K562 (cell line): ENCODE measurements around the gene RBX1. TPM values are rescaled to one million over a fixed set of nuclear protein-coding genes. Genes with fewer than 3 reads are reported as not detected.

ENCODE experiments used
- ATAC-seq: fragments of 200-7000 bp; cut with Tn5 transposase; 3 replicates; pipeline ENCODE4 v1.9.1; 2020; ENCODE audit warnings: moderate library complexity
- BruUV-seq: library from RNA; stranded (reverse); fragments of 400-500 nt; replicated peaks from 2 replicates; lab custom pipeline; 2021; lab: Mats Ljungman, UMichigan
- CTCF ChIA-PET: fragments of 300-600 bp; formaldehyde crosslinking; extraction: SDS; loops from one replicate; lab custom pipeline; 2021; ENCODE audit warnings: low intra/inter-chr PET ratio; lab: Yijun Ruan, JAX
- POLR2A ChIA-PET: fragments of 300-600, 350-650 bp; sonication (Branson Sonifier 250); formaldehyde crosslinking; extraction: SDS; loops from one replicate; lab custom pipeline; 2021; ENCODE audit warnings: antibody characterized with exemption, inconsistent platforms; lab: Yijun Ruan, JAX
- DNase-seq, 4 experiments: peaks; one replicate each; pipeline versions ENCODE4 v3.0.0 to v3.0.0-alpha.2; 2011 to 2018; ENCODE audit warnings: low spot score in 3 of 4, mixed read lengths in 3 of 4; ENCODE audit errors: extremely low read depth in 1 of 4
- FAIRE-seq: peaks from 2 replicates; lab custom pipeline; 2011; peaks lifted over from hg19 to GRCh38; lab: Jason Lieb, UNC
- H2AFZ ChIP-seq: 2 replicates; pipeline ENCODE4 v1.6.0; 2011; ENCODE audit warnings: low read depth, low read length, control low read depth, inconsistent platforms
- H3K27ac ChIP-seq: fragments of 200-600 bp; 3 replicates; pipeline ENCODE4 v1.8.0; 2011; ENCODE audit warnings: low read depth, mild to moderate bottlenecking, control low read depth, inconsistent platforms, low read length, moderate library complexity, mixed read lengths; ENCODE audit errors: extremely low read depth
- H3K27me3 ChIP-seq, 2 experiments: fragments of 300-600 bp in 1 of 2; 2 replicates in 1 of 2; 3 replicates in 1 of 2; pipeline versions ENCODE4 v1.6.0 to v1.8.0; 2011; ENCODE audit warnings: inconsistent platforms in 2 of 2, low read length in 2 of 2, mild to moderate bottlenecking in 1 of 2, mixed read lengths in 1 of 2, moderate library complexity in 1 of 2; ENCODE audit not compliant: control insufficient read depth in 2 of 2, insufficient read depth in 2 of 2
- H3K36me3 ChIP-seq: fragments of 300-600 bp; 3 replicates; pipeline ENCODE4 v1.8.0; 2011; ENCODE audit warnings: mild to moderate bottlenecking, low read length, inconsistent platforms; ENCODE audit not compliant: control insufficient read depth, insufficient read depth
- H3K4me1 ChIP-seq, 2 experiments: fragments of 200-600 bp in 1 of 2; replicated peaks in 1 of 2; 2 replicates in 1 of 2; 3 replicates in 1 of 2; pipeline versions ENCODE4 v1.5.1 to v1.8.0; 2011; ENCODE audit warnings: inconsistent platforms in 2 of 2, low read length in 2 of 2, mild to moderate bottlenecking in 1 of 2, mixed read lengths in 1 of 2, moderate library complexity in 1 of 2; ENCODE audit not compliant: control insufficient read depth in 2 of 2, insufficient read depth in 2 of 2
- H3K4me2 ChIP-seq: 2 replicates; pipeline ENCODE4 v1.6.1; 2011; ENCODE audit warnings: low read length, control low read depth, inconsistent platforms, mixed read lengths; ENCODE audit not compliant: insufficient read depth
- H3K4me3 ChIP-seq: fragments of 200-600 bp; sonication (generic), shearing (Covaris generic); 2 replicates; pipeline ENCODE4 v1.5.1; 2016; ENCODE audit warnings: control low read depth, inconsistent platforms
- H3K79me2 ChIP-seq: fragments of 200-600 bp; 3 replicates; pipeline ENCODE4 v1.8.0; 2011; ENCODE audit warnings: low read length, inconsistent platforms; ENCODE audit not compliant: control insufficient read depth, insufficient read depth
- H3K9ac ChIP-seq, 2 experiments: 2 replicates each; pipeline versions ENCODE4 v1.6.0 to v1.6.1; 2011; ENCODE audit warnings: low read depth in 2 of 2, low read length in 2 of 2, control low read depth in 1 of 2, inconsistent platforms in 1 of 2, mild to moderate bottlenecking in 1 of 2, mixed read lengths in 1 of 2; ENCODE audit not compliant: insufficient read depth in 1 of 2
- H3K9me1 ChIP-seq: one replicate; pipeline ENCODE4 v1.6.0; 2011; ENCODE audit warnings: inconsistent platforms, mild to moderate bottlenecking, low read length, moderate library complexity; ENCODE audit not compliant: control insufficient read depth, insufficient read depth
- H3K9me3 ChIP-seq: replicated peaks from 2 replicates; pipeline ENCODE4 v1.5.1; 2011; ENCODE audit warnings: low read depth, low read length, inconsistent platforms; ENCODE audit not compliant: control insufficient read depth, insufficient read depth
- H4K20me1 ChIP-seq: replicated peaks from 2 replicates; pipeline ENCODE4 v1.6.1; 2011; ENCODE audit warnings: low read length, inconsistent platforms, mixed read lengths; ENCODE audit not compliant: control insufficient read depth, insufficient read depth
- CBX1 ChIP-seq: sonication (generic); IDR thresholded peaks from 2 replicates; pipeline ENCODE4 v1.6.1; 2016; ENCODE audit warnings: antibody characterized with exemption, low read depth, mild to moderate bottlenecking
- CCNT2 ChIP-seq: IDR thresholded peaks from 2 replicates; pipeline ENCODE4 v1.6.1; 2011; ENCODE audit warnings: borderline replicate concordance, low read depth, mild to moderate bottlenecking, moderate library complexity, mixed read lengths, low read length; ENCODE audit not compliant: insufficient read length; ENCODE audit errors: extremely low read depth
- MAFG ChIP-seq: fragments of 450-650 bp; conservative IDR thresholded peaks from 2 replicates; pipeline ENCODE4 v1.6.1; 2016; ENCODE audit warnings: missing genetic modification characterization, missing compliant biosample characterization
- NELFE ChIP-seq: IDR thresholded peaks from 2 replicates; pipeline ENCODE4 v1.6.1; 2011; ENCODE audit warnings: mild to moderate bottlenecking; ENCODE audit not compliant: insufficient read depth, insufficient read length
- RBM25 ChIP-seq: fragments of 200-400 bp; formaldehyde crosslinking; IDR thresholded peaks from 2 replicates; pipeline ENCODE4 v1.6.1; 2018; ENCODE audit warnings: low read length, low read depth, moderate library complexity; ENCODE audit not compliant: severe bottlenecking
- SRSF3 ChIP-seq: fragments of 200-400 bp; formaldehyde crosslinking; IDR thresholded peaks from 2 replicates; pipeline ENCODE4 v1.6.1; 2016; ENCODE audit warnings: mild to moderate bottlenecking, low read length, moderate library complexity; ENCODE audit not compliant: insufficient read depth
- WGBS: fragments of 100-300 bp; shearing (Covaris generic); methylation state at CpG from one replicate; pipeline ENCODE4 v1.1.6; 2016; ENCODE audit warnings: low coverage, mixed read lengths; ENCODE audit not compliant: insufficient coverage; ENCODE audit errors: missing lambda C conversion rate; 5-methylcytosine and 5-hydroxymethylcytosine counted together
- in situ Hi-C: fragments of 300-500 bp; cut with MboI; formaldehyde crosslinking; loops from 4 replicates; pipeline ENCODE4 v1.15.0; 2018; ENCODE audit warnings: inconsistent platforms, mixed read lengths
- intact Hi-C: fragments of 100-400 bp; cut with micrococcal nuclease; formaldehyde crosslinking; loops from 2 replicates; pipeline ENCODE4 v1.14.2; 2022
- polyA plus RNA-seq, 8 experiments: library from polyadenylated mRNA; depleted of rRNA in 4 of 8; stranded (reverse) in 5 of 8; unstranded in 3 of 8; fragments of >200 nt; fragmentation: Nextera tagmentation in 2 of 8; fragmentation: Illumina TruSeq in 1 of 8; extraction: Ambion mirVana in 2 of 8; extraction: Trizol in 1 of 8; gene quantifications; 2 replicates each; pipeline versions ENCODE4 v1.2.1 to v1.2.3, GENCODE V29; 2011 to 2014; ENCODE audit warnings: inconsistent platforms in 1 of 8, missing spikeins in 1 of 8
- total RNA-seq, 7 experiments: library from RNA; depleted of rRNA in 6 of 7; stranded (reverse); fragments of >200 nt in 6 of 7; fragmentation: Illumina TruSeq in 2 of 7; extraction: Trizol in 2 of 7; gene quantifications; 2 replicates each; pipeline versions ENCODE4 v1.2.1 to v1.2.3, GENCODE V29; 2011 to 2021; ENCODE audit warnings: low replicate concordance in 1 of 7

Gene RBX1
- total and polyA plus RNA-seq, 9 of the 15 experiments (the other 6 are each of a cell fraction or from before 2014, with no cell fraction given), result 44.0 to 259 (median 67.9) TPM

DNA sequence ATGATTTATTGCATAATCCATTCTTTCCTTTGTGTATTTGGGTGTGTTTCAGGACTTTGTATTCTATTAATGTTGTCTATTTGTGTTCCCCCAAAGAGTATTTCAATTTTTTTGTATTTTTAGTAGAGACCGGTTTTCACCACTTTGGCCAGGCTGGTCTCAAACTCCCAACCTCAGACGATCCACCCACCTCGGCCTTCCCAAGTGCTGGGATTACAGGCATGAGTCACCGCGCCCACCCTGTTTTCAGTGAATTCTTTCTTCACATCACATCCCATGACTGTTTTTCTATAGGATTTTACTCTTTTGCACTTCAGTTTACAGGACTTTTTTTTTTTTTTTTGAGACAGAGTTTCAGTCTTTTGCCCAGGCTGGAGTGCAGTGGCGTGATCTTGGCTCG, 46.3 kb downstream of the RBX1 start:
- ATAC-seq, result no peak
- TF ChIP-seq NELFE, result no peak
- no peak for TF ChIP-seq CBX1
- TF ChIP-seq CCNT2, result no peak
- no peak for TF ChIP-seq SRSF3

GRCh38 chr22:41000040-41000565, 48.9 kb downstream of the RBX1 start:
- Histone ChIP-seq H3K9me3 (no peaks in the 10 kb centered on the region), H3K9ac (no peak overlapping the region), H2AFZ (no peak overlapping the region), H3K27me3 (no peaks in the 10 kb centered on the region; a peak in 1 of 5 replicates), H4K20me1 (no peaks in the 10 kb centered on the region), H3K4me1 (no peaks in the 10 kb centered on the region; a peak in 1 of 5 replicates), H3K36me3 (no peaks in the 10 kb centered on the region), H3K27ac (no peak overlapping the region), H3K79me2 (no peaks in the 10 kb centered on the region), H3K9me1 (no peaks in the 10 kb centered on the region), H3K4me3 (no peak overlapping the region), H3K4me2 (no peak overlapping the region)
- FAIRE-seq (no peak), DNase-seq (no peak), ATAC-seq (no peak)
- TF ChIP-seq MAFG (tag) (no peak), RBM25 (peak; percentile 37)
- intact Hi-C loops (no loop called here), in situ Hi-C loops (no loop called here)
- 0% methylated on average over 2 of the region's 2 CpGs for WGBS
- BruUV-seq, result no TSS peak
- ChIA-PET CTCF (no interaction called here), POLR2A (no interaction called here)

More for the DNA sequence above, 46.3 kb downstream of the RBX1 start:
- Histone ChIP-seq H3K27ac (no peak overlapping the region), H3K9me3 (no peaks in the 10 kb centered on the region), H3K9me1 (no peaks in the 10 kb centered on the region), H3K4me2 (no peak overlapping the region), H3K4me1 (no peaks in the 10 kb centered on the region; a peak in 1 of 5 replicates), H2AFZ (no peak overlapping the region), H3K36me3 (no peaks in the 10 kb centered on the region), H4K20me1 (no peaks in the 10 kb centered on the region), H3K4me3 (no peak overlapping the region), H3K27me3 (peaks cover under 1 to 8% of the 10 kb centered on the region in 2 experiments; a peak in 4 of 5 replicates), H3K9ac (no peak overlapping the region), H3K79me2 (no peaks in the 10 kb centered on the region)
- ChIA-PET POLR2A (interaction anchor here (1.2 kb wide), 1 partner anchor 12 kb away, joined by 3 read pairs; no protein-coding TSS in a partner anchor), CTCF (no interaction called here)
- FAIRE-seq (no peak), DNase-seq (no peak)
- intact Hi-C loops, result no loop called here
- WGBS, result 34% methylated on average over 5 of the region's 7 CpGs
- in situ Hi-C loops, result no loop called here
- no TSS peak for BruUV-seq
